Loucy (cell line): ENCODE results near the gene FEZF2.

ENCODE experiments used
- H2AFZ ChIP-seq: fragments of 200-600 bp; sonication (generic); 2 replicates; pipeline ENCODE4 v1.6.0; 2016; ENCODE audit warnings: antibody characterized with exemption, mild to moderate bottlenecking, low read length, moderate library complexity
- H3F3A ChIP-seq: fragments of 200-600 bp; 2 replicates; pipeline ENCODE4 v1.6.0; 2016; ENCODE audit warnings: antibody characterized with exemption, low read depth, mild to moderate bottlenecking
- H3K27me3 ChIP-seq: fragments of 200-600 bp; sonication (generic); 2 replicates; pipeline ENCODE4 v1.6.1; 2014; ENCODE audit warnings: low read length, mild to moderate bottlenecking; ENCODE audit not compliant: insufficient read depth, poor library complexity, severe bottlenecking
- H3K36me3 ChIP-seq: fragments of 200-600 bp; sonication (generic); 2 replicates; pipeline ENCODE4 v1.6.1; 2016; ENCODE audit warnings: low read length; ENCODE audit not compliant: insufficient read depth
- H3K4me1 ChIP-seq: fragments of 200-600 bp; sonication (generic); 2 replicates; pipeline ENCODE4 v1.5.1; 2014; ENCODE audit warnings: low read length, mild to moderate bottlenecking; ENCODE audit not compliant: insufficient read depth, poor library complexity, severe bottlenecking
- H3K4me2 ChIP-seq: fragments of 200-600 bp; sonication (generic); 2 replicates; pipeline ENCODE4 v1.6.0; 2014; ENCODE audit warnings: antibody characterized with exemption, low read length, low read depth, mild to moderate bottlenecking; ENCODE audit not compliant: poor library complexity, severe bottlenecking
- H3K4me3 ChIP-seq: fragments of 200-600 bp; sonication (generic); 2 replicates; pipeline ENCODE4 v1.5.1; 2014; ENCODE audit warnings: low read length, mild to moderate bottlenecking, mixed read lengths; ENCODE audit not compliant: poor library complexity, severe bottlenecking
- H3K79me2 ChIP-seq: fragments of 200-600 bp; sonication (generic); 2 replicates; pipeline ENCODE4 v1.6.1; 2014; ENCODE audit warnings: low read length; ENCODE audit not compliant: insufficient read depth
- H3K9ac ChIP-seq: fragments of 200-600 bp; sonication (generic); 2 replicates; pipeline ENCODE4 v1.6.0; 2014; ENCODE audit warnings: mild to moderate bottlenecking, low read depth, low read length, moderate library complexity; ENCODE audit not compliant: poor library complexity, severe bottlenecking
- H3K9me2 ChIP-seq: fragments of 200-600 bp; sonication (generic); replicated peaks from 2 replicates; pipeline ENCODE4 v1.6.1; 2016; ENCODE audit warnings: low read depth, low read length, mixed read lengths
- H3K9me3 ChIP-seq: fragments of 200-600 bp; sonication (generic); 2 replicates; pipeline ENCODE4 v1.6.1; 2014; ENCODE audit warnings: mild to moderate bottlenecking, antibody characterized with exemption, low read length, low read depth; ENCODE audit not compliant: insufficient read depth
- H4K20me1 ChIP-seq: fragments of 200-600 bp; sonication (generic); 2 replicates; pipeline ENCODE4 v1.6.0; 2014; ENCODE audit warnings: antibody characterized with exemption, low read length, mild to moderate bottlenecking; ENCODE audit not compliant: insufficient read depth, poor library complexity, severe bottlenecking
- CTCF ChIP-seq: fragments of 200-600 bp; sonication (generic); conservative IDR thresholded peaks from 2 replicates; pipeline ENCODE4 v1.5.1; 2014; ENCODE audit warnings: mild to moderate bottlenecking, antibody characterized with exemption, low read length
- EZH2phosphoT487 ChIP-seq: fragments of 200-600 bp; IDR thresholded peaks from 2 replicates; pipeline ENCODE4 v1.6.1; 2018; ENCODE audit warnings: antibody characterized with exemption, mild to moderate bottlenecking, moderate library complexity, borderline replicate concordance

FEZF2 gene

GRCh38 chr3:62325896-62326295 lies 47.5 kb downstream of the FEZF2 start:
- H3K9ac ChIP-seq: no peak overlapping the region
- no peak overlapping the region for H3K4me2 ChIP-seq
- no peaks in the 10 kb centered on the region for H4K20me1 ChIP-seq
- H3F3A ChIP-seq: no peaks in the 10 kb centered on the region
- H3K4me3 ChIP-seq: no peak overlapping the region
- TF ChIP-seq EZH2phosphoT487 (no peak), CTCF (no peak)
- no peaks in the 10 kb centered on the region for H3K4me1 ChIP-seq
- no peaks in the 10 kb centered on the region for H3K27me3 ChIP-seq
- no peaks in the 10 kb centered on the region for H3K79me2 ChIP-seq
- H2AFZ ChIP-seq: no peak overlapping the region
- no peaks in the 10 kb centered on the region for H3K9me3 ChIP-seq
- no peaks in the 10 kb centered on the region for H3K36me3 ChIP-seq
- H3K9me2 ChIP-seq: no peaks in the 10 kb centered on the region

GRCh38 chr3:62323241-62323640 lies 50.1 kb downstream of the FEZF2 start:
- Histone ChIP-seq H3K9me2 (no peaks in the 10 kb centered on the region), H2AFZ (no peak overlapping the region), H3K4me2 (no peak overlapping the region), H3K79me2 (no peaks in the 10 kb centered on the region), H3F3A (no peaks in the 10 kb centered on the region), H3K4me1 (no peaks in the 10 kb centered on the region), H3K9ac (no peak overlapping the region), H4K20me1 (no peaks in the 10 kb centered on the region), H3K36me3 (no peaks in the 10 kb centered on the region), H3K27me3 (no peaks in the 10 kb centered on the region), H3K9me3 (no peaks in the 10 kb centered on the region), H3K4me3 (no peak overlapping the region)
- TF ChIP-seq CTCF (no peak), EZH2phosphoT487 (no peak)
